ENCODE results near the gene GATA2. TPM values are rescaled to one million over a fixed set of nuclear protein-coding genes. Genes with fewer than 3 reads are reported as not detected.

GATA2 gene
- total and polyA plus RNA-seq, 9 donors = 4.0 to 16.1 (median 6.1) TPM

DNA sequence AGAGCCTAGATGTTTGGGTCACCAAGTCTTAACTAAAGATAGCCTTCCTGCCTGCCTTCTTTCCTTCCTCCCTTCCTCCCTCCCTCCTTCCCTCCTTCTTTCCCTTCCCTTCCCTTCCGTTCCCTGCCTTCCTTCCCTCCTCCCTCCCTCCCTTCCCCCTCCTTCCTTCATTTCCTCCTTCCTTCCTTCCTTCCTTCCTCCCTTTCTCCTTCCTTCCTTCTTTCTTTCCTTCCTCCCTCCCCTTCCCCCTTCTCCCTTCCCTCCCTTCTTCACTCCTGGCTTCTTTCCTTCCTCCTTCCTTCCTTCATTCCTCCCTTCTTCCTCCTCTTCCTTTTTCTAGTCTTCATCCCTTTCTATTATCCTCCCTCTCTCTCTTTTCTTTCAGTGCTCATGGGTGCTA lies 28.3 kb downstream of the GATA2 start:
- H3K9me3 ChIP-seq = no peaks in the 10 kb centered on the region
- H3K4me3 ChIP-seq = no peak overlapping the region
- 26 to 42% (median 30%) methylated on average over 1 of the region's 1 CpG for WGBS, 3 donors
- intact Hi-C loops (cut with DNase I) = no loop called here
- TF ChIP-seq, protein P1, sequence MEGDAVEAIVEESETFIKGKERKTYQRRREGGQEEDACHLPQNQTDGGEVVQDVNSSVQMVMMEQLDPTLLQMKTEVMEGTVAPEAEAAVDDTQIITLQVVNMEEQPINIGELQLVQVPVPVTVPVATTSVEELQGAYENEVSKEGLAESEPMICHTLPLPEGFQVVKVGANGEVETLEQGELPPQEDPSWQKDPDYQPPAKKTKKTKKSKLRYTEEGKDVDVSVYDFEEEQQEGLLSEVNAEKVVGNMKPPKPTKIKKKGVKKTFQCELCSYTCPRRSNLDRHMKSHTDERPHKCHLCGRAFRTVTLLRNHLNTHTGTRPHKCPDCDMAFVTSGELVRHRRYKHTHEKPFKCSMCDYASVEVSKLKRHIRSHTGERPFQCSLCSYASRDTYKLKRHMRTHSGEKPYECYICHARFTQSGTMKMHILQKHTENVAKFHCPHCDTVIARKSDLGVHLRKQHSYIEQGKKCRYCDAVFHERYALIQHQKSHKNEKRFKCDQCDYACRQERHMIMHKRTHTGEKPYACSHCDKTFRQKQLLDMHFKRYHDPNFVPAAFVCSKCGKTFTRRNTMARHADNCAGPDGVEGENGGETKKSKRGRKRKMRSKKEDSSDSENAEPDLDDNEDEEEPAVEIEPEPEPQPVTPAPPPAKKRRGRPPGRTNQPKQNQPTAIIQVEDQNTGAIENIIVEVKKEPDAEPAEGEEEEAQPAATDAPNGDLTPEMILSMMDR (IDR thresholded peaks at IDR 0.05) = no peak
- TF ChIP-seq POLR2A (IDR thresholded peaks at IDR 0.05) = no peak
- no peak for TF ChIP-seq EP300 (IDR thresholded peaks at IDR 0.05)
- DNase-seq = no peak
- H3K36me3 ChIP-seq = no peaks in the 10 kb centered on the region
- no peaks in the 10 kb centered on the region for H3K4me1 ChIP-seq (ENCODE audit: insufficient read depth)
- no peak overlapping the region for H3K27ac ChIP-seq
- no peaks in the 10 kb centered on the region for H3K27me3 ChIP-seq

DNA sequence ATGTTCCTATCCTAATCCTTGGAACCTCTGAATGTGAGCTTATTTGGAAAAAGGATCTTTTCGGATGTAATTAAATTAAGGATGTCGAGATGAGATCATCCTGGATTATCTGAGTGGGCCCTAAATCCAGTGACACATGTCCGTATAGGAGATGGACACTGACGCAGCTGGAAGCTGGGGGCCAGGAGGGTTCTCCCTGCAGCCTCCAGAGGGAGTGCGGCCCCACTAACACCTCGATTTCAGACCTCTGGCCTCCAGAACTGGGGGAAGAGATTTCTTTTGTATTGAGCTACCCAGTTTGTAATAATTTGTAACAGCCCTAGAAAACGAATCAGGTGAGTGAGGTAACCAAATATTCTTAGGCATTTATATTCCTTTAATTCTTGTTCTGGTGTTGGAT lies 28.8 kb downstream of the GATA2 start:
- no peak for DNase-seq
- TF ChIP-seq, protein P1 (IDR thresholded peaks at IDR 0.05) = no peak
- TF ChIP-seq POLR2A (IDR thresholded peaks at IDR 0.05) = no peak
- TF ChIP-seq EP300 (IDR thresholded peaks at IDR 0.05) = no peak
- Histone ChIP-seq H3K36me3 (no peaks in the 10 kb centered on the region), H3K27me3 (no peaks in the 10 kb centered on the region), H3K4me1 (ENCODE audit: insufficient read depth) (no peaks in the 10 kb centered on the region), H3K4me3 (no peak overlapping the region), H3K9me3 (no peaks in the 10 kb centered on the region), H3K27ac (no peak overlapping the region)
- intact Hi-C loops (cut with DNase I) = no loop called here
- 70 to 77% (median 73%) methylated on average over 7 of the region's 7 CpGs for WGBS, 3 donors

DNA sequence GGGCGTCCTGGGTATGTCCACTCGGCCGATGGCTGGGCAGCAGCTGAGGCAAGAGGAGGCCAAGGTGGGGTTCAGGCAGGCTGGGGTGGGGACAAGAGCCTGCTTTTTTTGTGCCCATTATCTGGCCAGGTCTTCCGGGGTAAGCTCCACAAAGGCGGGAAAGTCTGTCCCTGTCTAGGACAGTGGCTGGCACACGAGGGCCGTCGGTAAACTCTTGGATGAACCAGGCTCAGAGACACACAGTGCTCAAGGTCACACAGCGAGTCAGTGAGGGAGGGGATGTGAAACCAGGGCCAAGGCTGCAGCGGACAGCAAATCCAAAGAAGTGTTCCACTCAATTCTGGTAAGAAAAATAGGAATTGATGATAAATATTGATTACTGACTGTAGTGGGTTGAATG lies 29.2 kb downstream of the GATA2 start:
- no peaks in the 10 kb centered on the region for H3K36me3 ChIP-seq
- H3K9me3 ChIP-seq = no peaks in the 10 kb centered on the region
- WGBS, 3 donors = 63 to 73% (median 63%) methylated on average over 10 of the region's 10 CpGs
- no peak overlapping the region for H3K4me3 ChIP-seq
- no peaks in the 10 kb centered on the region for H3K4me1 ChIP-seq (ENCODE audit: insufficient read depth)
- H3K27me3 ChIP-seq = no peaks in the 10 kb centered on the region
- no peak overlapping the region for H3K27ac ChIP-seq
- intact Hi-C loops (cut with DNase I) = no loop called here
- TF ChIP-seq EP300 (IDR thresholded peaks at IDR 0.05) (no peak), POLR2A (IDR thresholded peaks at IDR 0.05) (no peak)
- TF ChIP-seq, protein P1 (IDR thresholded peaks at IDR 0.05) = no peak
- no peak for DNase-seq

DNA sequence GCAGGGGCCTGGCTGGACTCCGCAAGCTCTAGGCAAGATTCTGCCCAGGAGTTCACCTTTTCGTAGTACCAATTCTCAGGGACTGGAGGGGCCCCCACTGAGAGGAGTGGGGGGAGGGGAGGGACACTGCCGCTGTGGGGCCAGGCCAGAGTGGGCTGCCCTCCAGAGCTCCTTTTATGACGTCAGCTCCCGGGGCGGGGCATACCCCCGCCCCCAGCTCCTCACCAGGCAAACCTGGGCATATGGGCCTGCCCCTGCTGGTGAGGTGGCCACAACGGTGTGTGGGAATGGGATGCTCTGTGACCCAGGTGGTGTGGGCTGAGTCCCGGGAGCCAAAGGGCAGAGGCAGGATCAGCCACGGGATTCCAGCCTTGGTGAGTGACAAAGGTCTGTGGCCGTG lies 29.6 kb downstream of the GATA2 start:
- no peaks in the 10 kb centered on the region for H3K9me3 ChIP-seq
- 57 to 71% (median 69%) methylated on average over 9 to 11 of the region's 11 CpGs for WGBS, 3 donors
- H3K4me3 ChIP-seq = no peak overlapping the region
- H3K4me1 ChIP-seq (ENCODE audit: insufficient read depth) = no peaks in the 10 kb centered on the region
- H3K36me3 ChIP-seq = no peaks in the 10 kb centered on the region
- DNase-seq = no peak
- TF ChIP-seq EP300 (IDR thresholded peaks at IDR 0.05) (no peak), POLR2A (IDR thresholded peaks at IDR 0.05) (no peak)
- TF ChIP-seq, protein P1 (IDR thresholded peaks at IDR 0.05) = no peak
- no peaks in the 10 kb centered on the region for H3K27me3 ChIP-seq
- no peak overlapping the region for H3K27ac ChIP-seq
- intact Hi-C loops (cut with DNase I) = no loop called here

DNA sequence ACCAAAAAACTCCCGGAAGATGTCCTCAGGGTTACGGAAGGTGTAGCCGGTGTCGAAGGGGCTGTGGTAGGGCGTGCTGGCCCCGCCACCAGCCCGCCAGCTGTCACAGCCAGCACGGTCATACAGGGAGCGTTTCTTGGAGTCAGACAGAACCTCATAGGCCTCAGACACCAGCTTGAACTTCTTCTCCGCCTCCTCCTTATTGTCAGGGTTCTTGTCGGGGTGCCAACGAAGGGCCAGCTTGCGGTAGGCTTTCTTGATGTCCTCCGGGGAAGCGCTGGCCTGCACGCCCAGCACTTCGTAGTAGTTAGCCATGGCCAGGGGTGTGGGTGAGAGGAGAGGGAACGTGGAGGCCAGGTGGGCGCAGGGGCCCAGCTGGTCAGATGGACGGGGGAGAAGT lies 30.1 kb downstream of the GATA2 start:
- Histone ChIP-seq H3K4me1 (ENCODE audit: insufficient read depth) (no peaks in the 10 kb centered on the region), H3K27me3 (no peaks in the 10 kb centered on the region), H3K36me3 (no peaks in the 10 kb centered on the region), H3K9me3 (no peaks in the 10 kb centered on the region), H3K4me3 (no peak overlapping the region), H3K27ac (no peak overlapping the region)
- intact Hi-C loops (cut with DNase I) = no loop called here
- 89 to 90% (median 90%) methylated on average over 20 of the region's 20 CpGs for WGBS, 3 donors
- no peak for TF ChIP-seq EP300 (IDR thresholded peaks at IDR 0.05)
- no peak for TF ChIP-seq POLR2A (IDR thresholded peaks at IDR 0.05)
- TF ChIP-seq, protein P1 (IDR thresholded peaks at IDR 0.05) = no peak
- DNase-seq = no peak
